ENCODE measurements around the gene SIRT4.

DNA sequence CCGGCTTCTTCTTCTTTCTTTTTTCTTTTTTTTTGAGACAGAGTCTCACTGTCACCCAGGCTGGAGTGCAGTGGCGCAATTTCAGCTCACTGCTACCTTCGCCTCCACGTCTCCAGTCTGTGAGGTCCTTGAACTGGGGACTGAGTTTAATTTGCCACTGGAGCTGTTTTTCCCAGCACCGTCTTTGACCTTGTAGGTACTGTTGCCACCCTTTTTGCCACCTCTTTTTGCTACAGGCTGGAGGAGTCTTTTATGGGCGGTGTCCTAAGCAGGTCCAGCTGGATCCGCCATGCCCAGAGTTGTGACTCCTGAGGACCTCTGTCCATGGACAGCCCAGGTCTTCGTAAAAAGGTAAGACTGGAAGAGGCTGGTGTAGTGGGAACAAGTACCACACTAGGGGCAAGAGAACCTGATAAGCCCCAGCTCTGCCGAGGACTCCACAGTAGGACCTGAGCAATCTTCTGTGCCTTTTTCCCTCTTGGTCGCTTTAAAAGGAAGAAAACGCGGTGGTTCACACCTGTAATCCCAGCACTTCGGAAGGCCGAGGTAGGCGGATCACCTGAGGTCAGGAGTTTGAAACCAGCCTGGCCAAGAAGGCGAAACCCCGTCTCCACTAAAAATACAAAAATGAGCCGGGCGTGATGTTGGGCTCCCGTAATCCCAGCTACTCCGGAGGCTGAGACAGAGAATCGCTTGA, 11.4 kb upstream of the SIRT4 start:
- no peak for TF ChIP-seq POLR2AphosphoS5 (IDR thresholded peaks at IDR 0.05; ENCODE audit: insufficient read depth in 1 of 2, low read depth in 1 of 2)
- TF ChIP-seq CTCF (IDR thresholded peaks at IDR 0.05), result no peak

Measured in vagina (tissue), 2 donors.